ENCODE results near the gene SNRNP48.

GRCh38 chr6:7588506-7588905 lies 1.5 kb upstream of the SNRNP48 start:
- no peak for TF ChIP-seq EZH2 (IDR thresholded peaks at IDR 0.05; ENCODE audit: borderline replicate concordance)
- no peak for TF ChIP-seq CTCF (IDR thresholded peaks at IDR 0.05; ENCODE audit: poor library complexity)
- no peak for TF ChIP-seq EZH2phosphoT487 (IDR thresholded peaks at IDR 0.05; ENCODE audit: low read depth, severe bottlenecking, unreplicated experiment)
